Hippocampal formation (tissue), 2 donors: ENCODE results near the gene SLC4A2.
"Not testable (repeated sequence)": the region's sequence is repeated elsewhere in the genome, so short reads cannot be mapped to it uniquely, and the experiment has no call there.

Experiments used
- DNase-seq, 2 donors: peaks; one replicate each; lab custom pipeline; 2025; lab: John Stamatoyannopoulos, UW

SLC4A2 gene

GRCh38 chr7:151025924-151026671 is 33.3 kb upstream of the SLC4A2 start:
- no peak for DNase-seq

- not testable (repeated sequence) for DNase-seq
Observed at GRCh38 chr7:151026771-151027727, 32.3 kb upstream of the SLC4A2 start.

- not testable (repeated sequence) for DNase-seq
Observed at GRCh38 chr7:151027728-151028130, 31.7 kb upstream of the SLC4A2 start.

GRCh38 chr7:151028131-151028947 is 31.1 kb upstream of the SLC4A2 start, which contains the start of gene ABCB8:
Gene ABCB8, plus strand, starts transcription at chr7:151028450. Its CDS starts 66 bp downstream, at chr7:151028516.
- peak; percentile 95 to 96 for DNase-seq

- DNase-seq: no peak
Observed at GRCh38 chr7:151028948-151029501, 30.4 kb upstream of the SLC4A2 start.

GRCh38 chr7:151031011-151031410 is 28.4 kb upstream of the SLC4A2 start:
- DNase-seq: no peak

GRCh38 chr7:151032936-151033863 is 26.2 kb upstream of the SLC4A2 start:
- no peak for DNase-seq

- no peak for DNase-seq
Observed at GRCh38 chr7:151033864-151034249, 25.5 kb upstream of the SLC4A2 start.

- DNase-seq: no peak
Observed at GRCh38 chr7:151034312-151035025, 24.9 kb upstream of the SLC4A2 start.

GRCh38 chr7:151035026-151035717 is 24.2 kb upstream of the SLC4A2 start:
- DNase-seq: no peak

GRCh38 chr7:151035902-151036301 is 23.5 kb upstream of the SLC4A2 start:
- no peak for DNase-seq

- DNase-seq: no peak
Observed at GRCh38 chr7:151038951-151039849, 20.2 kb upstream of the SLC4A2 start.

GRCh38 chr7:151039850-151040548 is 19.4 kb upstream of the SLC4A2 start:
- DNase-seq: no peak

- no peak for DNase-seq
Observed at GRCh38 chr7:151040616-151041375, 18.6 kb upstream of the SLC4A2 start.

- not testable (repeated sequence) for DNase-seq
Observed at GRCh38 chr7:151043449-151043848, 15.9 kb upstream of the SLC4A2 start.

GRCh38 chr7:151043959-151044358 is 15.4 kb upstream of the SLC4A2 start:
- no peak for DNase-seq

GRCh38 chr7:151045262-151045661 is 14.1 kb upstream of the SLC4A2 start:
- DNase-seq: no peak
